GM19328 (cell line): ENCODE measurements around the gene ZNF32.
A peak's percentile ranks its signal among the peaks of the same experiment; 100 is the strongest.
"Not testable (repeated sequence)": the region's sequence is repeated elsewhere in the genome, so short reads cannot be mapped to it uniquely, and the experiment has no call there.

Source experiments
- ATAC-seq: cut with Tn5 transposase; IDR thresholded peaks from one replicate; pipeline ENCODE4 v1.9.1; 2021; ENCODE audit warnings: mild to moderate bottlenecking, moderate library complexity; ENCODE audit not compliant: unreplicated experiment

The ZNF32 gene

DNA sequence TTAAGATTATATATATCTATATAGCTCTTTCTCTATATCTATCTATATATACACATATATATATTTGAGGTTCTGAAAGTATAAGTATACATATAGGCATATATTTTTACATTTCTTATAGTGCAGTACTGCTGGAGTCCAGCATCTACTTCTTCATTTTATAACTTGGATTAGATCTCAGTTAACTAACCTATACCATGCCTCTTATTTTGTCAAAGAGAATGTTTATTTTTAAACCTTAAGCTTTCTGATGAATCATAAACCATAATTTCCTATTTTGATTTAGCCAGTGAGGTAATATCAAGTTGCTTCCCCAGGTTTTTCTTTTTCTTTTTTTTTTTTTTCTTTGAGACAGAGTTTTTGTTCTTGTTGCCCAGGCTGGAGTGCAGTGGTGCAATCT lies 8.1 kb downstream of the ZNF32 start:
- no peak for ATAC-seq

- ATAC-seq: not testable (repeated sequence)
Observed at GRCh38 chr10:43635816-43636215, 12.9 kb downstream of the ZNF32 start.

DNA sequence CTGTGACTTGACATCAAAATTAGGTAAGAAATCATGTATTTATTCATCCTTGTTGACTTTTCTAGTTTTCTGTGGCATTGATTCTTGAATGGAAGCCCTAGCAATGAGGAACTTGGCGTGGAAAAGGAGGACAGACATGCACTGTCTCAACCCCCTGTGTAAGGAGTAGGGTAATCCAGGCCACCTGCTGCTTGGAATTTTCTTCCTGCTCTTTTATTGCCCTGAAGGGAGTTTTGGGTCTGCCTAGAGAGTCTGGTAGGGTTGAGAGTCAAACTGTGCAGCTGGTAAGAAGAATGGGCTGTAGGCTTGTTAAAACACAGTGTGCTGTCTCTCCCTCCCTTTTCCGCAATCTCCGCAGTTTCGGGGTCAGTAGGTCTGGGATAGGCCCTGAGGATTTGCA lies 19.7 kb downstream of the ZNF32 start:
- ATAC-seq: no peak

DNA sequence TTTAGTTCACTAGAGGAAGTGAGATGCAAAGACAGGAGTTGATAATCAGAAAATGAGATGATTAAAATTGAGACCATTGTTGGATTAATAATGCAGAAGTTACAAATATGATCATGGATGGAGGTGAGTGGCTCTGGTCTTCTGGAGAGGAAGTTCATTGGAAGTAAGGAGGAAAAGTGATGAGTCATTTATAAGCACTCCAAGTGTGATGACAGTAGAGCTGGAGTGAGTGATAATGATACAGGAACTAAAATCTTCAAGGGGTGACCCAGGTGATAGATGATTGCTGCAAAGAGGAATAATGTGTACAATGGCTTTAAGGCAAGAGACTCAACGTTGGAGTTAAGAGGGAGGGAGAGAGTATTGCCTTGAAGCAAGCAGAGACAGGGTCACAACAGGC lies 20.7 kb downstream of the ZNF32 start:
- no peak for ATAC-seq

DNA sequence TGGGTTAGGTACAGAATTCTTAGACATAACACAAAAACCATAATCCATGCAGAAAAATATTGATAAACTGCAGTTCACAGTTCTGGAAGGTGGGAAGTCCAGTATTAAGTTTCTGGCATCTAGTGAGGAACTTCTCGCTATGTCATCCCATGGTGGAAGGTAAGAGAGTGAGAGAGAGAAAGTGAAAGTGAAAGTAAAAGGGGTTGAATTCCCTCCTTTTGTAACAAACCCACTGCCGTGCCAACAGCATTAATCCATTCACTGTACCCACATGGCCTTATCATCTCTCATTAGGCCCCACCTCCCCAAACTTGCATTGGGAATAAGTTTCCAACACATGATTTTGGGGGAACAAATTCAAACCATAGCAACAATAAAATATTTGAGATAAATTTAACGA lies 25.3 kb downstream of the ZNF32 start:
- no peak for ATAC-seq

DNA sequence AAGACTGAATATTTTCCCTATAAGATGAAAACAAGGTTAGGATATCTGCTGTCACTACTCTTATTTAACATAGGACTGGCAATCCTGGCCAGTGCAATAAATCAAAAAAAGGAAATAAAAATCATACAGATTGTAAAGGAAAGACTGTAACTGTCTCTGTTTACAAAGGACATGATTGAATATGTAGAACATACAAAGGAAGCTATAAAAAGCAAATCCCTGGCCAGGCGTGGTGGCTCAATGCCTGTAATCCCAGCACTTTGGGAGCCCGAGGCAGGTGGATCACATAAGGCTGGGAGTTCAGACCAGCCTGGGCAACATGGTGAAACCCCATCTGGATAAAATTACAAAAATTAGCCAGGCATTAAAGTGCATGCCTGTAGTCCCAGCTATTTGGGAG lies 26.6 kb downstream of the ZNF32 start:
- no peak for ATAC-seq

DNA sequence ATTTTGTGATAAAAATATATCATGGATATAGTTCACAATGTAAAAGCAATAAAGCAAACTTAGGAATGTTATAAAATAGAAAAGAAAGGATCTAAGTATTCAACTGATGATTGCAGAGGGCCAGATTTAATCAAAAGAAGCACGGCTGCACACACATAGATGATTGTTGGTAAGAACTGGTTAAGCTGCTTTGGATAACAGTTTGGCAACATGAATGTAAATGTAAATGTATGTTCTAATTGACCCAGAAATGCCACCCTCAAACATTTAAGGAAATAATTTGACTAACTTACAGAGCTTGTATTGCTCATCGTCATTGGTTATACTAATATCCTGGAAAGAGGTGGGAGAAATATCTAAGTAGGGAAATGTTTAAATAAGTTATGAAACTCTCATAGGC lies 29.3 kb downstream of the ZNF32 start:
- ATAC-seq: no peak

DNA sequence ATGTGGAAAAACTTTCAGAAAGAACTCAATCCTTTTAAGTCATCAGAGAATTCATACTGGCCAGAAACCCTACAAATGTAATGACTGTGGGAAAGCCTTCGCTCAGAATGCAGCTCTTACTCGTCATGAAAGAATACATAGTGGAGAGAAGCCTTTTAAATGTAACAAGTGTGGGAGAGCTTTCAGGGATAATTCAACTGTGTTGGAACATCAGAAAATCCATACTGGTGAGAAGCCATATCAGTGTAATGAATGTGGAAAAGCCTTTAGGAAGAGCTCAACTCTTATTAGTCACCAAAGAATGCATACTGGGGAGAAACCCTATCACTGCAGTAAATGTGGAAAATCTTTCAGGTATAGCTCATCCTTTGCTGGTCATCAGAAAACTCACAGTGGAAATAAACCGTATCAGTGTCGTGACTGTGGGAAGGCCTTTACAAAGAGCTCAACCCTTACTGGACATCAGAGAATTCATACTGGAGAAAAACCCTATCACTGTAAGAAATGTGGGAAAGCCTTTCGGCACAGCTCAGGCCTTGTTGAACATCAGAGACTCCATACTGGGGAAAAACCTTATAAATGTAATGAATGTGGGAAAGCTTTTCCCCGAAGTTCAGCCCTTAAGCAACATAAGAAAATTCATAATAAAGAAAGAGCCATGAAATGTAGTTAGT lies 31.8 kb downstream of the ZNF32 start:
- no peak for ATAC-seq

GRCh38 chr10:43610636-43611035 lies 38.0 kb downstream of the ZNF32 start:
- ATAC-seq: no peak

- no peak for ATAC-seq
Observed at GRCh38 chr10:43607199-43607573, 41.5 kb downstream of the ZNF32 start.

DNA sequence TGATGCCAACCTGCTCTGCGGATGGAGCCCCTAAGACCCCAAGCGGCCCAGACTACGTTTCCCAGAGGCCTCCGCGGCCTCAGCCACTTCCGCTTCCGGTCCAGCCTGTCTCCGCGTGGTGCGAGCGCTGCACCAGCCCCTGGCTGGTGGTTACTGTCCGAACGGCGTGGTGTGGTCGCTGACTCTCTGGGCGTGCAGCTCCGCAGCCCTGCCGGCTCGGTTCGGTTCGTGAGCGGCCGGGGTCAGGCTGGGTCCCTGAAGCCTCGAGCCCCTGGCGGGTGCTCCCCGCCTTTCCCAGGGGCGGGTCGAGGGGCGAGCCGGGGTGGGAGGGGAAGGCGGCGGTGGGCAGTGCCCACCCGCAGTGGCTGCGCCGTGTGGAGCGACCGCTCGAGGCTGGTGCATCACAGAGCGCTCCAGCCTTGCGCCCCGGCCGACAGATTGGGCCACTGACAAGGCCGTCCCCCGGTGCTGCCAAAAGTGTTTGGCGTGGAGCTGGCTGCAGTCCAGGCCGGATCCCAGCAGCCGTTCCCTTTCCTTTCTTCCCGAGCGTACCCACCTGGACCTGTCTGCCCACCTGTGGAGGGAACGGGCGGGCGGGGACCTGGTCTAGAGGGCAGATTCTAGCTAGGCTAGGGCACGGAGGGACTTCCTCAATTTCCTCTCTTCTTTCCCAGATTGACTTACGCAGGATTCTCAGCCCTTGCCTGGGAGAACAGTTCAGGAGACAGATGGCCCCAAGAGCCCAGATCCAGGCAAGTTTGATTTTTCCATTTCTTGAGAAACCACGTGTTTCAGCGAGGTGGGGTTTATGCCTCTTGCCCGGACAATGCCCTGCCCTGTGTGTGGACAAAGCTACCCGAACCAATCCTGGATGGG lies 42.1 kb downstream of the ZNF32 start, which contains the start of gene ZNF485:
TSS of gene ZNF485 (plus strand) at position 116 of the 876 bp plus-strand sequence. CDS start at position 729, 613 bp downstream.
- ATAC-seq: peak; percentile 92

DNA sequence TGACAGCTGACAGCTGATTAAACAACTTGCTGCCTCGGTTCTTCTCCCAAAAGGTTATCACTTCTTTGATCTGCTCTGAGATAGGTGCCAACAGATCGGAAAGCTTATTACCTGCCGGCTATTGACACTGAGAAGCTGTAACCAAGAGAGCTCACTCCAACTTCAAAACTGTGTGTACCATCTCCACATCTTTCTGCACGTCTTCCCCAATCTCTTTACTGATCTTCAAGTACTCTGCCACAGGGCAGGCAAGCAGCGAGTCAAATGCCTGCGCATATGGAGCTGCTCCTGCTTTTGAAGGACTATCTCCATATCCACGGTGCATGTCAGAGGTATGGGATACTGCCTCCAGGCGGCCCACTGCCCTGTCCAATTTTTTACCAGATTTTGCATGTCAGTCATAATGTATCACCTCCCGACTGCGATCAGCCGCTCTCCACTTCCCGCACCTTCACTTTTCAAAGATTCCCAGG lies 42.8 kb downstream of the ZNF32 start:
- ATAC-seq: peak; percentile 7

DNA sequence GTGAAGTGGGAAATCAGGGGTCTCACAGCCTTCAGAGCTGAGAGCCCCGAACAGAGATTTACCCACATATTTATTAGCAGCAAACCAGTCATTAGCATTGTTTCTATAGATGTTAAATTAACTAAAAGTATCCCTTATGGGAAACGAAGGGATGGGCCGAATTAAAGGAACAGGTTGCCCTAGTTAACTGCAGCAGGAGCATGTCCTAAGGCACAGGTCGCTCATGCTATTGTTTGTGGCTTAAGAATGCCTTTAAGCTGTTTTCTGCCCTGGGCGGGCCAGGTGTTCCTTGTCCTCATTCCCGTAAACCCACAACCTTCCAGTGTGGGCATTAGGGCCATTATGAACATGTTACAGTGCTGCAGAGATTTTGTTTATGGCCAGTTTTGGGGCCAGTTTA lies 47.1 kb downstream of the ZNF32 start:
- not testable (repeated sequence) for ATAC-seq

DNA sequence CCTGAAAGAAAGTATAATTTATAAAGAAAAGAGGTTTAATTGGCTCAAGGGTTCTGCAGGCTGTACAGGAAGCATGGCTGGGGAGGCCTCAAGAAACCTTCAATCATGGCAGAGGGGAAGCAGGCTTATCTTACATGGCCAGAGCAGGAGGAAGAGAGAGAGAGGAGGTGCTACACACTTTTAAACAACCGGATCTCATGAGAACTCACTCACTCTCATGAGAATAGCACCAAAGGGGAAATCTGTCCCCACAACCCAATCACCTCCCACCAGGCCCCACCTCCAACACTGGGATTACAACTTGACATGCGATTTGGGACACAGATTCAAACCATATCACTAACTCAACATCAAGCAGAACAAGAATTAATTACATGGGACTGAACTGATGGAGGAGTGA lies 49.3 kb downstream of the ZNF32 start:
- ATAC-seq: no peak

DNA sequence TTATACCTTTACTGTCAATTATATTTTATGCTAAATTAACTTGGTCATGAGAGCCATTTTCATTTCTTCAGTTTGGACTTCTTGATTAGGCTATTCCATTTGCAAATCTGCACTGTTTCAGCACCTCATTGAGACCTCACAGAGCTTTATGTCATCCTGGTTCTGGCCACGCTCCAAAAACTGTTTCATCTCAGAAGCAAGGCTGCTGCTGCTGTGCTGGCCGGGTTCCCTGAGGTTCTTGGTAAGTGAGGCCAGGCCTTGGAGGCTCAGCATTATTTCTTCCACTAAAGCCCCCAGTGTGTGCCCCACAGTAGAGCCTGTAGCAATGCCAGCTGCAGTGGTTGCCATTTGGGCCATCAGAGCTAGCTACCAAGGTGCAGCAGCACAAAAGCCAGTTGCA lies 50.2 kb downstream of the ZNF32 start:
- ATAC-seq: no peak

DNA sequence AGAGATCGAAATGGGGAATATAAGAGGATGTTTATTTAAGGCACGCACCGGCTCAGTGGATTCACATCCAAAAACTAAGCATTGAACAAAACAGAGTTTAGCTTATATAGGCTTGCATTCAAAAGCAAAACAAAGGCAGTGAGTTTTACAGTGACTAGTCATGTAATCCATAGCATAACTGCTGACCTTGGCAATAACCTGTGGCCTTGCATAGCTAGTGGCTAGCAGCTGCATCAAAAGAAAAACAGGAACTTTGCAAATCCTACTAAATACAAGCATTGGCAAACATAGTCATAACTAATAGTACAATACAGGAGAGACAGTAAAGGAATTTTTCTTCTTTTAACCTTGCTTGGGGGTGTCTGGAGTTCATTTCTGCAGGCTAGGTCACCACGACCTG lies 52.1 kb downstream of the ZNF32 start:
- no peak for ATAC-seq

DNA sequence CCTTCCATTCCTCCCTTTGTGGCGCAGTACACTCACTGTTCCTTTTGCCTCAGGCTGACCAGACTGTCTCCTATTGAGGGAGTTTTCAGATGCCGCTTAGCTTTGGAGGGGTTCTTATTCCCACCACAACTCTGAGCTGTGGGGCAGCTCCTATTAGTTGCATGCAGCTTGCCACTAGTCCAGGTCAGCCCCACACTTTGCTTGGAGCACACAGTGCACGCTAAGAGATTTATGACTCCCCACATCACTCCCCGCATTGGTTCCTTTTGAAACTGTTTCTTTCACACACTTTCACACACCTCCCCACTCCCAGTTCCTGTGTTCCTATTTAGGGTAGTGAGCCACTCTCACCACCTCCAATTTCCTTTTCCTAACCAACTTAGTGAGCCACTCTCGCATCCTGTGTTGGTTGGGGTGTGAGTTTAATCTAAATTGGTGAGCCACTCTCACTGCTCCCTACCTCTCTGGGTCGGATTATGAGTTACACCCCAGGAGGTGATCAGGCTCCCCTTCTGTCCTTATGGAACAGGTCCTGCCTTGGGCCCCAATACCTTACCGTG lies 52.9 kb downstream of the ZNF32 start:
- peak; percentile 44 for ATAC-seq

DNA sequence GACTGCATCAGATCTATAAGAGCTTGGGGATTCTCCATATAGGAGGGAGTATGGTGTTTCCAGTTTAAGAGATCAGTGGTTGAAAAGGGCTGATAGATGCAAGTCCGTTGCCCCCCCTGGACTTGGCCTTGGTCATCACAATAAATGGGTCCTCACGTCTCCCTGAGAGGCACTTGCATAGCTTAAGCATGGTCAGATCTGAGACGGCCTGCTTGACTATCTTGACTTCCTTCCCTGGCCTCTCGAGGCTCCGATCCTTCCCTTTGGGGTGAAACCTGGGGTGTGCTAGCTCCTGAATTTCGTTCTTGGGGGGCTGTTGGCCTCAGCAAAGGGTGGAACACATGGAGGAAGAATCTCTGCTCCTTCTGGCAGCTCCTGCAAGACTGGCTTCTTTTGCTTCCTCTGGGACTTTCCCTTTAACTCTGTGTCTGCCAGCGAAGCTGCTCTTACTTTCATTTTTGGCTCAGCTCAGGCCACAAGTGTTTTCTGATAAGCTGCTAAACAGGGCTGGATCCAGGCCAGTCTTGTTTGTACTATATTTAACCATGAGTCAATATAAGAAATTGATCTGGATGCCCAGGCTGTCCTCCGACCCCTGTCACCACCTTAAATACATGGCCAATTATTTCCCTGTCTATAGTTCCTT lies 53.6 kb downstream of the ZNF32 start:
- ATAC-seq: peak; percentile 91
